WERI-Rb-1 (cell line): Measurements from ENCODE around the gene DAB2IP.
A peak's percentile ranks its signal among the peaks of the same experiment; 100 is the strongest.

Source experiments
- DNase-seq: peaks from one replicate; pipeline ENCODE4 v3.0.0-alpha.2; 2020
- H3K27ac ChIP-seq: fragments of 250-450 bp; sonication (Bioruptor Pico); 2 replicates; pipeline ENCODE4 v1.5.1; 2020; ENCODE audit warnings: mild to moderate bottlenecking, moderate library complexity
- H3K27me3 ChIP-seq: fragments of 250-450 bp; sonication (Bioruptor Pico); 2 replicates; pipeline ENCODE4 v1.5.1; 2021; ENCODE audit warnings: mild to moderate bottlenecking, low read depth, moderate library complexity; ENCODE audit not compliant: insufficient read depth, severe bottlenecking
- H3K36me3 ChIP-seq: fragments of 250-450 bp; sonication (Bioruptor Pico); 2 replicates; pipeline ENCODE4 v1.5.1; 2020; ENCODE audit warnings: mild to moderate bottlenecking, moderate library complexity
- H3K4me3 ChIP-seq: 2 replicates; pipeline ENCODE4 v1.5.1; 2011; ENCODE audit warnings: low read depth, mild to moderate bottlenecking, control low read depth, low read length
- H3K9me3 ChIP-seq: fragments of 250-450 bp; sonication (Bioruptor Pico); 2 replicates; pipeline ENCODE4 v1.5.1; 2021; ENCODE audit warnings: mild to moderate bottlenecking, moderate library complexity; ENCODE audit not compliant: severe bottlenecking
- CTCF ChIP-seq: IDR thresholded peaks from 2 replicates; pipeline ENCODE4 v1.5.1; 2011; ENCODE audit warnings: low read depth, mild to moderate bottlenecking, control low read depth, inconsistent platforms, low read length

DAB2IP gene

GRCh38 chr9:121648172-121648571, 3.3 kb upstream of the DAB2IP start:
- Histone ChIP-seq H3K9me3 (no peaks in the 10 kb centered on the region), H3K27ac (no peak overlapping the region; the same call in 1 of the 2 replicates), H3K36me3 (no peaks in the 10 kb centered on the region), H3K4me3 (no peak overlapping the region), H3K27me3 (no peaks in the 10 kb centered on the region)
- TF ChIP-seq CTCF = no peak
- DNase-seq = no peak

GRCh38 chr9:121648799-121649198, 2.6 kb upstream of the DAB2IP start:
- H3K4me3 ChIP-seq = no peak overlapping the region
- H3K27ac ChIP-seq = peak overlapping the region; percentile 48
- TF ChIP-seq CTCF = no peak
- no peaks in the 10 kb centered on the region for H3K9me3 ChIP-seq
- peaks cover 4% of the 10 kb centered on the region for H3K36me3 ChIP-seq
- H3K27me3 ChIP-seq = no peaks in the 10 kb centered on the region
- no peak for DNase-seq

- Histone ChIP-seq H3K36me3 (peaks cover 6% of the 10 kb centered on the region), H3K4me3 (peak overlapping the region; percentile 20), H3K27ac (peak overlapping the region; percentile 86), H3K27me3 (no peaks in the 10 kb centered on the region), H3K9me3 (no peaks in the 10 kb centered on the region)
- no peak for TF ChIP-seq CTCF
- no peak for DNase-seq
Measured at GRCh38 chr9:121649476-121650216, 1.8 kb upstream of the DAB2IP start.

GRCh38 chr9:121650217-121651007, 1.0 kb upstream of the DAB2IP start:
- TF ChIP-seq CTCF = no peak
- peak overlapping the region; percentile 86 for H3K27ac ChIP-seq
- DNase-seq = peak; percentile 99

GRCh38 chr9:121651008-121651294, 483 bp upstream of the DAB2IP start:
- Histone ChIP-seq H3K9me3 (no peaks in the 10 kb centered on the region), H3K27ac (peak overlapping the region; percentile 86), H3K36me3 (peaks cover 14% of the 10 kb centered on the region), H3K27me3 (no peaks in the 10 kb centered on the region), H3K4me3 (peak overlapping the region; percentile 70)
- TF ChIP-seq CTCF = no peak
- DNase-seq = no peak

More at GRCh38 chr9:121650217-121651007, 1.0 kb upstream of the DAB2IP start:
- Histone ChIP-seq H3K36me3 (peaks cover 9% of the 10 kb centered on the region), H3K27me3 (no peaks in the 10 kb centered on the region), H3K9me3 (no peaks in the 10 kb centered on the region), H3K4me3 (peak overlapping the region; percentile 20)
